ENCODE data around the gene SLC17A1. TPM values are rescaled to one million over a fixed set of nuclear protein-coding genes. Genes with fewer than 3 reads are reported as not detected.

Gene SLC17A1
- total RNA-seq, 4 donors from 2014 or later: not detected

DNA sequence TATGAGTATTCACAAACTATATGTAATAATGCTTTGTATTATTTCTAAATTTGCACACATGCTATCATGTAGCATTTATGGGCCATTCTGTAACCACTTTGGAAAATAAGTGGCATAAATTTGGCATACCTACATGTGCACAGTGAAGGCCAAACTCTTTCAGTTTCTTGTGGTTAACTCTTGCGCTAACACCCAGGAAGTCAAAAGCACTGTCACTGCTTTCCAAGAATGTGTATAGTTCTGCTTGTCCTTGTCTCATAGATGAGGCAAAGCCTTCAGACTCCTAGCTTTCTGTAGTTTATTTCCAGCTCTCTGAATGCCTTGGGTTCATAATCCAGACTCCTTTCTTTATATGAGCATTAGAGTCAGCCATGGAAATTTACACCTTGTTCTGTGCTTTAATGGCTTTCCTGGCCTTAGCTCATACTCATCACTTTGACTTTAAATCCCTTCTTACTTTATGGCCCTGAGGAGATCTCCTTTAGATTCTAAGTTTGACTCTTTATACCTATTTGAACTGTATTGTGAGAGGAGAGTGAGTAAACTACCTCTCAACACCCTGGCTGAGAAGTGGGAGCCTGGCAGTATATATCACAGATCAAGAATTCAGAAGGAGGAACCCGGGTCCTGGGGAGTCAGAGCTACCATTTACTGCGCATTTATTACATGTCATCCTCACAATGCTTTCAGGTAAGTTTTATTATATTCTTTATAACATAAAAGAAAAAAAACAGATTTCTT, 43.1 kb upstream of the SLC17A1 start:
- no peaks in the 10 kb centered on the region for H3K36me3 ChIP-seq
- H3K4me3 ChIP-seq: no peak overlapping the region
- no peak overlapping the region for H3K27ac ChIP-seq
- TF ChIP-seq, protein P1, sequence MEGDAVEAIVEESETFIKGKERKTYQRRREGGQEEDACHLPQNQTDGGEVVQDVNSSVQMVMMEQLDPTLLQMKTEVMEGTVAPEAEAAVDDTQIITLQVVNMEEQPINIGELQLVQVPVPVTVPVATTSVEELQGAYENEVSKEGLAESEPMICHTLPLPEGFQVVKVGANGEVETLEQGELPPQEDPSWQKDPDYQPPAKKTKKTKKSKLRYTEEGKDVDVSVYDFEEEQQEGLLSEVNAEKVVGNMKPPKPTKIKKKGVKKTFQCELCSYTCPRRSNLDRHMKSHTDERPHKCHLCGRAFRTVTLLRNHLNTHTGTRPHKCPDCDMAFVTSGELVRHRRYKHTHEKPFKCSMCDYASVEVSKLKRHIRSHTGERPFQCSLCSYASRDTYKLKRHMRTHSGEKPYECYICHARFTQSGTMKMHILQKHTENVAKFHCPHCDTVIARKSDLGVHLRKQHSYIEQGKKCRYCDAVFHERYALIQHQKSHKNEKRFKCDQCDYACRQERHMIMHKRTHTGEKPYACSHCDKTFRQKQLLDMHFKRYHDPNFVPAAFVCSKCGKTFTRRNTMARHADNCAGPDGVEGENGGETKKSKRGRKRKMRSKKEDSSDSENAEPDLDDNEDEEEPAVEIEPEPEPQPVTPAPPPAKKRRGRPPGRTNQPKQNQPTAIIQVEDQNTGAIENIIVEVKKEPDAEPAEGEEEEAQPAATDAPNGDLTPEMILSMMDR (IDR thresholded peaks at IDR 0.05): no peak
- TF ChIP-seq POLR2A (IDR thresholded peaks at IDR 0.05): no peak
- DNase-seq: no peak
- H3K4me1 ChIP-seq: no peaks in the 10 kb centered on the region
- no peaks in the 10 kb centered on the region for H3K27me3 ChIP-seq
- no peaks in the 10 kb centered on the region for H3K9me3 ChIP-seq

DNA sequence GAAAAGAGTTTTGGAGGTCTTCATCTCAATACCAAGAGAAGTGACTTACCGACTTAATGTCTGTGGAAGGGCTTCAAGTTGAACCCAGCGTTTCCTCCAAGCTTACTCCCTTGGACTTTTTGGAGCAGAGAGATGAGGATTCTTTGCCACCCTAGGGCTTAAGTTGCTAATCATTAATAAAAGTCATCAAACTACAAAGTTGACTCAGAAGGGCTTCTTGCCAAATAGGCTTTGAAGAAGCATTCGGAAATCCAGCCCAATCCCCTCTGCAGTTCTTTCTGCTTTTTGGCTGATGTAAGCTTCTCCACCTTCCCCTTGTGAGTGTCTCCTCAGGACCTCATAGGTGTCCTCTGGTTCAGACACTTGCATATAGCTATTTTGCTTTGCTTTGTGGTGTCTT, 42.3 kb upstream of the SLC17A1 start, which contains the start of gene SLC17A3:
TSS of gene SLC17A3 (minus strand) at position 126 of the 400 bp plus-strand sequence. CDS start 5,856 bp downstream, outside the sequence.
- TF ChIP-seq, protein P1 (IDR thresholded peaks at IDR 0.05): no peak
- TF ChIP-seq POLR2A (IDR thresholded peaks at IDR 0.05): no peak
- DNase-seq: no peak
- Histone ChIP-seq H3K9me3 (no peaks in the 10 kb centered on the region), H3K4me1 (no peaks in the 10 kb centered on the region), H3K4me3 (no peak within 1 kb of the TSS), H3K36me3 (no peaks in the 10 kb centered on the region), H3K27me3 (no peaks in the 10 kb centered on the region), H3K27ac (no peak within 1 kb of the TSS)

DNA sequence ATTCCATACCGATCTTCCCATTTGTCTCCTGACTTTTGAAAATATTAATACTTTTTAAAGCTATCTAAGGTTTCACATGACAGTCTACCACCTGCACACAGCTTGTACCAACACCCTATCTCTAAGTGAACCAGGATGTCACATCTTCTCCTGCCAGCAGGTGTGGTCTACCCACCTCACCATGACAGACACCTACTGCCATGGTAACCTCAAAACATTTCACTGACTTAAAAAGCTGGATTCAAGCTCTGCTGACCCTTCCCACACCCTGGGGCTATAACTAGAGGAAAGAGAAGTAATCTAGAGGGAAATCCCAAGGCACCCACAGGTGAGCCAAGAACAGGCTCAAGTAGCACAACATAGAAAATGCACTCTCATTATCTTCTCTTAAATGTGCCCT, 41.0 kb upstream of the SLC17A1 start:
- no peak for DNase-seq
- H3K9me3 ChIP-seq: no peaks in the 10 kb centered on the region
- H3K27ac ChIP-seq: no peak overlapping the region
- H3K27me3 ChIP-seq: no peaks in the 10 kb centered on the region
- no peaks in the 10 kb centered on the region for H3K36me3 ChIP-seq
- H3K4me3 ChIP-seq: no peak overlapping the region
- no peaks in the 10 kb centered on the region for H3K4me1 ChIP-seq
- TF ChIP-seq POLR2A (IDR thresholded peaks at IDR 0.05): no peak

DNA sequence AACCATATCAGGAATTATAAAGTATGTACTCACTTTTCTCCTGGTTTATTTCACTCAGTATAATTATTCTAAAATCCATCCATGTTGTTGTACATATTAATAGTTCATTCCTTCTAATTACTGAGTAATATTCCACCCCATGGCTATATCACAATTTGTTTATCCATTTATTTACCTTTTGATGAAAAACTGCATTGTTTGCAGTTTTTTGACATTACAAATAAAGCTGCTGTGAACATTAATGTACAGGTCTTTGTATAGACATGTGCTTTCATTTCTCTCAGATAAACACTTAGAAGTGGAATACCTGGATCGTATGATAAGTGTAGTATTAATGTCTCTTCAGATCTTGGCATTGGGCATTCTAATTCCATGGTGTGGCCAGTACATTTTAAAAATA, 38.0 kb upstream of the SLC17A1 start:
- H3K27me3 ChIP-seq: no peaks in the 10 kb centered on the region
- H3K4me1 ChIP-seq: no peaks in the 10 kb centered on the region
- no peak overlapping the region for H3K4me3 ChIP-seq
- no peak for TF ChIP-seq POLR2A (IDR thresholded peaks at IDR 0.05)
- TF ChIP-seq, protein P1 (IDR thresholded peaks at IDR 0.05): no peak
- no peaks in the 10 kb centered on the region for H3K36me3 ChIP-seq
- H3K27ac ChIP-seq: no peak overlapping the region
- DNase-seq: no peak
- H3K9me3 ChIP-seq: no peaks in the 10 kb centered on the region

DNA sequence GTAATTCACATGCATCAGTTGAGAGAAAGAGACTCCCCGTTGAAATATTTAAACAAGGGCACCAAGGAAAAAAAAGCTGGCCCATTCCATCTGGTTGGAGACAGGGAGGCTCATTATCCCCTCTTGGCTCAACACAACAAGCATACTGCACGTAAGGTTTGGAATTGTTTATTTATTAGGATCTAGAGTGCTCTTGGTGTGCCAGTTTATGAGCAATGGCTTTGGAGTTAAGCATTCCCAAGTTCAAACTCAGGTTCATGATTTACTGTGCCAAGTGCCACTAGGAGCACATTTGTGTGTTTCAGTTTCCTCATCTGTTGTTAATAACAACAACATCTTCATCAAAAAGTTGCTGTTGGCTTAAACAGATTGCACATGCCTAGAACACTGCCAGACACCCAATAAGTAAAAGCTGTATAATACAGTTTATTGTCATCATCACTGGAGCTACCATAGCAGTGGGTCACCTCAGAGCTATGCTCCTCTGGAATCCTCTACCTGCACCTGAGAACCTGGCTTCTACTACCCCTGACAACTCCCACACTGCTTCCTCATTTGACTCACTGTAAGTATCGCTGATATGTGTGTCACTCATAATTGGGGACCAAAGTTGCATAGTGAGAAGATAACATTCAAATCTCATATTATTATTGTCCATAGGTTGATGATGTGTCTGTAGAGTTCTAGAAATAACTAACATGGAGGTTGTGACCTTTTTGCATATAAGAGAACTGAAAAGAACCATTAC, 36.8 kb upstream of the SLC17A1 start:
- DNase-seq: no peak
- Histone ChIP-seq H3K27ac (no peak overlapping the region), H3K4me1 (no peaks in the 10 kb centered on the region), H3K9me3 (no peaks in the 10 kb centered on the region), H3K27me3 (no peaks in the 10 kb centered on the region), H3K36me3 (no peaks in the 10 kb centered on the region), H3K4me3 (no peak overlapping the region)
- no peak for TF ChIP-seq POLR2A (IDR thresholded peaks at IDR 0.05)
- TF ChIP-seq, protein P1 (IDR thresholded peaks at IDR 0.05): no peak

DNA sequence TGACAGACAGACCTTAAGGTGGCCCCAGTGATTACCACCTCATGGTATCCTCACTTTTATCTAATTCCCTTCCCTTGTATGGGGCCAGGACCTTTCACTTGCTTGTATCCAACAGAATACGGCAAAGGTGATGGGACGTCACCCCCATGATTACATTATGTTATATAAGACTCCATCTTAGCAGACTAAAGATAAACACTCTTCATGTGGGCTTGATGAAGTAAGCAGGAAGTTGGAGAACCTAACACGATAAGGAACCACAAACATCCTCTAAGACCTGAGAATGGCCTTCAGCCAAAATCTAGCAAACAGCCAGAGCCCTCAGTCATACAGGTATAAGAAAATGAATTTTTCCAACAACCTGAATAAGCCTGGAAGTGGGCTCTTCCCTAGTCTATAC, 34.2 kb upstream of the SLC17A1 start:
- no peaks in the 10 kb centered on the region for H3K27me3 ChIP-seq
- H3K27ac ChIP-seq: no peak overlapping the region
- H3K9me3 ChIP-seq: no peaks in the 10 kb centered on the region
- TF ChIP-seq POLR2A (IDR thresholded peaks at IDR 0.05): no peak
- TF ChIP-seq, protein P1 (IDR thresholded peaks at IDR 0.05): no peak
- H3K4me1 ChIP-seq: no peaks in the 10 kb centered on the region
- no peak overlapping the region for H3K4me3 ChIP-seq
- no peaks in the 10 kb centered on the region for H3K36me3 ChIP-seq
- DNase-seq: no peak

Measured in Peyer's patch (tissue), 4 donors.